IMR-90 (cell line): ENCODE data around the gene CENATAC. TPM values are rescaled to one million over a fixed set of nuclear protein-coding genes. Genes with fewer than 3 reads are reported as not detected.

Experiments
- ATAC-seq: fragments of 200-7000 bp; cut with Tn5 transposase; 2 replicates; pipeline ENCODE4 v1.9.1; 2020; ENCODE audit warnings: low read depth, mild to moderate bottlenecking, moderate library complexity
- BruUV-seq: library from RNA; stranded (reverse); fragments of 400-500 nt; replicated peaks from 2 replicates; lab custom pipeline; 2021; lab: Mats Ljungman, UMichigan
- CTCF ChIA-PET: fragments of 300-600 bp; formaldehyde crosslinking; extraction: SDS; loops from one replicate; lab custom pipeline; 2021; ENCODE audit warnings: antibody characterized with exemption; lab: Yijun Ruan, JAX
- POLR2A ChIA-PET: fragments of 300-600 bp; sonication (Branson Sonifier 250); formaldehyde crosslinking; loops from one replicate; lab custom pipeline; 2022; ENCODE audit warnings: antibody characterized with exemption; ENCODE audit not compliant: unreplicated experiment; lab: Charles Lee
- DNase-seq: peaks from one replicate; pipeline ENCODE4 v3.0.0; 2013
- H2AFZ ChIP-seq: replicated peaks from 2 replicates; pipeline ENCODE3; 2013; ENCODE audit warnings: low read length, mild to moderate bottlenecking; ENCODE audit not compliant: poor library complexity
- H2AK5ac ChIP-seq: 2 replicates; pipeline ENCODE4 v1.6.1; 2013; ENCODE audit warnings: low read depth, low read length, inconsistent platforms
- H2AK9ac ChIP-seq: replicated peaks from 2 replicates; pipeline ENCODE3; 2013; ENCODE audit warnings: mild to moderate bottlenecking, low read depth, low read length, moderate library complexity; ENCODE audit not compliant: poor library complexity
- H2BK120ac ChIP-seq: 2 replicates; pipeline ENCODE4 v1.6.1; 2013; ENCODE audit warnings: low read depth, low read length, inconsistent platforms
- H2BK15ac ChIP-seq: 3 replicates; pipeline ENCODE4 v1.6.1; 2013; ENCODE audit warnings: low read depth, low read length, inconsistent platforms
- H2BK20ac ChIP-seq: 2 replicates; pipeline ENCODE4 v1.6.1; 2013; ENCODE audit warnings: low read depth, mild to moderate bottlenecking, inconsistent platforms, low read length, moderate library complexity
- H2BK5ac ChIP-seq: 2 replicates; pipeline ENCODE4 v1.6.1; 2013; ENCODE audit warnings: mild to moderate bottlenecking, low read depth, low read length, inconsistent platforms; ENCODE audit not compliant: poor library complexity, severe bottlenecking
- H3K14ac ChIP-seq: replicated peaks from 2 replicates; pipeline ENCODE4 v1.6.1; 2013; ENCODE audit warnings: low read depth, low read length, inconsistent platforms
- H3K18ac ChIP-seq: 2 replicates; pipeline ENCODE4 v1.6.1; 2013; ENCODE audit warnings: low read depth, low read length, control low read depth
- H3K23ac ChIP-seq: 2 replicates; pipeline ENCODE4 v1.6.1; 2013; ENCODE audit warnings: low read depth, low read length, inconsistent platforms
- H3K27ac ChIP-seq: 2 replicates; pipeline ENCODE4 v1.5.1; 2013; ENCODE audit warnings: mild to moderate bottlenecking, control low read depth, low read length; ENCODE audit not compliant: insufficient read depth
- H3K27me3 ChIP-seq: 2 replicates; pipeline ENCODE4 v1.6.1; 2013; ENCODE audit warnings: low read length; ENCODE audit not compliant: control insufficient read depth, insufficient read depth
- H3K36me3 ChIP-seq: 2 replicates; pipeline ENCODE4 v1.6.1; 2013; ENCODE audit warnings: low read length, mixed read lengths; ENCODE audit not compliant: control insufficient read depth, insufficient read depth
- H3K4ac ChIP-seq: 2 replicates; pipeline ENCODE4 v1.6.1; 2013; ENCODE audit warnings: low read depth, low read length, inconsistent platforms
- H3K4me1 ChIP-seq: 2 replicates; pipeline ENCODE4 v1.6.1; 2013; ENCODE audit warnings: low read length, mixed read lengths; ENCODE audit not compliant: control insufficient read depth, insufficient read depth
- H3K4me2 ChIP-seq: 2 replicates; pipeline ENCODE4 v1.6.1; 2013; ENCODE audit warnings: low read depth, mild to moderate bottlenecking, control low read depth, low read length, moderate library complexity
- H3K4me3 ChIP-seq: 2 replicates; pipeline ENCODE4 v1.5.1; 2013; ENCODE audit warnings: low read depth, mild to moderate bottlenecking, control low read depth, low read length, moderate library complexity; ENCODE audit not compliant: insufficient read depth
- H3K56ac ChIP-seq: 2 replicates; pipeline ENCODE4 v1.6.1; 2013; ENCODE audit warnings: low read length, inconsistent platforms; ENCODE audit not compliant: insufficient read depth; ENCODE audit errors: extremely low read depth
- H3K79me1 ChIP-seq, 2 experiments: 2 replicates each; pipeline ENCODE4 v1.6.1; 2013; ENCODE audit warnings: low read length in 2 of 2, inconsistent platforms in 1 of 2, low read depth in 1 of 2
- H3K9ac ChIP-seq: 2 replicates; pipeline ENCODE4 v1.6.1; 2013; ENCODE audit warnings: low read depth, low read length, control low read depth
- H3K9me1 ChIP-seq: 2 replicates; pipeline ENCODE4 v1.6.1; 2013; ENCODE audit warnings: low read length, inconsistent platforms; ENCODE audit not compliant: insufficient read depth
- H3K9me3 ChIP-seq: 2 replicates; pipeline ENCODE4 v1.6.1; 2013; ENCODE audit warnings: low read length; ENCODE audit not compliant: control insufficient read depth, insufficient read depth
- H4K20me1 ChIP-seq: 2 replicates; pipeline ENCODE4 v1.6.1; 2013; ENCODE audit warnings: low read length, inconsistent platforms; ENCODE audit not compliant: insufficient read depth
- H4K5ac ChIP-seq: 2 replicates; pipeline ENCODE4 v1.6.1; 2013; ENCODE audit warnings: mild to moderate bottlenecking, low read depth, low read length, control low read depth
- H4K8ac ChIP-seq, 2 experiments: 2 replicates each; pipeline ENCODE4 v1.6.1; 2013; ENCODE audit warnings: low read depth in 2 of 2, low read length in 2 of 2, control low read depth in 1 of 2, inconsistent platforms in 1 of 2
- H4K91ac ChIP-seq: 2 replicates; pipeline ENCODE4 v1.6.1; 2013; ENCODE audit warnings: low read depth, low read length, inconsistent platforms; ENCODE audit not compliant: insufficient read depth
- BHLHE40 ChIP-seq: fragments of 150-350 bp; IDR thresholded peaks from 2 replicates; pipeline ENCODE4 v1.6.1; 2016; ENCODE audit warnings: mild to moderate bottlenecking, low read depth, low read length
- CEBPB ChIP-seq: IDR thresholded peaks from 2 replicates; pipeline ENCODE4 v1.6.1; 2012; ENCODE audit warnings: low read depth, low read length, improper control_type of control experiment
- FOS ChIP-seq: fragments of 150-350 bp; IDR thresholded peaks from 2 replicates; pipeline ENCODE4 v1.6.1; 2016; ENCODE audit warnings: low read depth, low read length
- MAZ ChIP-seq: IDR thresholded peaks from 2 replicates; pipeline ENCODE4 v1.6.1; 2012; ENCODE audit warnings: low read depth, mild to moderate bottlenecking, low read length, improper control_type of control experiment, moderate library complexity, borderline replicate concordance
- MXI1 ChIP-seq: IDR thresholded peaks from 2 replicates; pipeline ENCODE4 v1.6.1; 2012; ENCODE audit warnings: low read depth, mild to moderate bottlenecking, low read length, moderate library complexity, borderline replicate concordance
- RCOR1 ChIP-seq: IDR thresholded peaks from 2 replicates; pipeline ENCODE4 v1.6.1; 2012; ENCODE audit warnings: mild to moderate bottlenecking, low read length, improper control_type of control experiment; ENCODE audit not compliant: insufficient replicate concordance
- SMC3 ChIP-seq: fragments of 150-350 bp; IDR thresholded peaks from 2 replicates; pipeline ENCODE4 v1.6.1; 2016; ENCODE audit warnings: low read depth, mild to moderate bottlenecking, antibody characterized with exemption, low read length, moderate library complexity
- WGBS, 2 experiments: methylation state at CpG; one replicate each; pipeline versions ENCODE4 v1.1.5 to v1.1.7; 2013; ENCODE audit warnings: missing lambda C conversion rate in 2 of 2; ENCODE audit not compliant: insufficient read length in 1 of 2; ENCODE audit errors: extremely low coverage in 2 of 2; 5-methylcytosine and 5-hydroxymethylcytosine counted together
- dilution Hi-C: fragments of 300-500 bp; cut with HindIII; formaldehyde crosslinking; loops from one replicate; pipeline ENCODE4 v1.14.3; 2018; ENCODE audit warnings: low sequenced_read_pairs; ENCODE audit not compliant: unreplicated experiment
- in situ Hi-C: fragments of 300-500 bp; cut with MboI; formaldehyde crosslinking; loops from 3 replicates; pipeline ENCODE4 v1.14.3; 2019; ENCODE audit warnings: low sequenced_read_pairs, inconsistent platforms, mixed read lengths
- intact Hi-C: fragments of 100-400 bp; cut with micrococcal nuclease; formaldehyde crosslinking; loops from 2 replicates; pipeline ENCODE4 v1.10.0; 2022
- polyA plus RNA-seq, 3 experiments: library from polyadenylated mRNA; depleted of rRNA; stranded (reverse); fragments of >200 nt; gene quantifications; 2 replicates each; pipeline ENCODE4 v1.2.3, GENCODE V29; 2012; ENCODE audit warnings: low replicate concordance in 1 of 3
- total RNA-seq: library from RNA; depleted of rRNA; stranded (reverse); fragments of >200 nt; gene quantifications from 2 replicates; pipeline ENCODE4 v1.2.3, GENCODE V29; 2012
- TF ChIP-seq, protein P1 (sequence below): fragments of 150-350 bp; IDR thresholded peaks from 2 replicates; pipeline ENCODE4 v1.6.1; 2017; ENCODE audit warnings: mild to moderate bottlenecking, antibody characterized with exemption, low read length, low read depth

The CENATAC gene
- total and polyA plus RNA-seq, 2 of the 4 experiments (the other 2 are of a cell fraction): 13.1 to 16.7 TPM

DNA sequence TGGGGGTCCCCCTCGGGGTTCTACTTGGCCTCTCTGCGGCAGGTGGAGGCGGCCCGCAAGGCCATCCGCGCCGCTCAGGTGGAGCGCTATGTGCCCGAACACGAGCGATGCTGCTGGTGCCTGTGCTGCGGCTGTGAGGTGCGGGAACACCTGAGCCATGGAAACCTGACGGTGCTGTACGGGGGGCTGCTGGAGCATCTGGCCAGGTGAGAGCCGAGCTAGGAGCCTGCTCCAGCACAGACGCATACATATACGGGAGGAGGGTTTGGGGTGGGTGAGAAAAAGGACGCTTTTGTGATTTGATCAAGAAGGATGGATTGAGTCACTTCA lies 415 bp downstream of the CENATAC start:
- ChIA-PET POLR2A (no interaction called here), CTCF (no interaction called here)
- Histone ChIP-seq H2AFZ (peak overlapping the region; percentile 93), H3K27ac (peak overlapping the region; percentile 64), H3K79me1 (peaks cover 22 to 60% of the 10 kb centered on the region in 2 experiments), H3K4ac (peak overlapping the region; percentile 80), H2BK20ac (0 out of 2 replicates have a peak overlapping the region, but pooled peaks have one; percentile 27), H3K36me3 (peaks cover 9% of the 10 kb centered on the region), H4K5ac (peak overlapping the region; percentile 44), H3K4me1 (peaks cover 7% of the 10 kb centered on the region), H2AK5ac (peak overlapping the region; percentile 71), H3K18ac (no peak overlapping the region; the same call in 1 of the 2 replicates), H2BK5ac (peak overlapping the region; percentile 77), H2BK120ac (peak overlapping the region; percentile 13; the same call in 1 of the 2 replicates), H3K4me3 (peak overlapping the region; percentile 83), H4K8ac (peak overlapping the region; percentile 61 to 93), H3K27me3 (no peaks in the 10 kb centered on the region), H4K91ac (peak overlapping the region; percentile 74), H3K23ac (peak overlapping the region; percentile 93), H3K14ac (peak overlapping the region; percentile 67), H3K4me2 (peak overlapping the region; percentile 98), H2BK15ac (peak overlapping the region; percentile 68; the same call in 1 of the 3 replicates), H4K20me1 (no peaks in the 10 kb centered on the region), H3K9me3 (no peaks in the 10 kb centered on the region), H2AK9ac (peak overlapping the region; percentile 94), H3K56ac (peak overlapping the region; percentile 49), H3K9ac (peak overlapping the region; percentile 71), H3K9me1 (peaks cover 8% of the 10 kb centered on the region)
- ATAC-seq (peak; percentile 2), DNase-seq (no peak)
- intact Hi-C loops (no loop called here), in situ Hi-C loops (no loop called here), dilution Hi-C loops (no loop called here)
- BruUV-seq: no TSS peak
- WGBS, 2 experiments: 0% methylated on average over 4 of the region's 19 CpGs; no CpG with 5 or more reads in 1 of the 2 experiments
- TF ChIP-seq, protein P1, sequence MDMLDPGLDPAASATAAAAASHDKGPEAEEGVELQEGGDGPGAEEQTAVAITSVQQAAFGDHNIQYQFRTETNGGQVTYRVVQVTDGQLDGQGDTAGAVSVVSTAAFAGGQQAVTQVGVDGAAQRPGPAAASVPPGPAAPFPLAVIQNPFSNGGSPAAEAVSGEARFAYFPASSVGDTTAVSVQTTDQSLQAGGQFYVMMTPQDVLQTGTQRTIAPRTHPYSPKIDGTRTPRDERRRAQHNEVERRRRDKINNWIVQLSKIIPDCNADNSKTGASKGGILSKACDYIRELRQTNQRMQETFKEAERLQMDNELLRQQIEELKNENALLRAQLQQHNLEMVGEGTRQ: no peak
- TF ChIP-seq FOS (no peak), BHLHE40 (no peak), SMC3 (no peak), CEBPB (no peak), MAZ (no peak), MXI1 (no peak), RCOR1 (no peak)
